K562 (cell line): Measurements from ENCODE around the gene PLEKHA6. TPM values are rescaled to one million over a fixed set of nuclear protein-coding genes. Genes with fewer than 3 reads are reported as not detected.

ENCODE experiments used
- ATAC-seq: fragments of 200-7000 bp; cut with Tn5 transposase; 3 replicates; pipeline ENCODE4 v1.9.1; 2020; ENCODE audit warnings: moderate library complexity
- BruUV-seq: library from RNA; stranded (reverse); fragments of 400-500 nt; replicated peaks from 2 replicates; lab custom pipeline; 2021; lab: Mats Ljungman, UMichigan
- CTCF ChIA-PET: fragments of 300-600 bp; formaldehyde crosslinking; extraction: SDS; loops from one replicate; lab custom pipeline; 2021; ENCODE audit warnings: low intra/inter-chr PET ratio; lab: Yijun Ruan, JAX
- POLR2A ChIA-PET: fragments of 300-600, 350-650 bp; sonication (Branson Sonifier 250); formaldehyde crosslinking; extraction: SDS; loops from one replicate; lab custom pipeline; 2021; ENCODE audit warnings: antibody characterized with exemption, inconsistent platforms; lab: Yijun Ruan, JAX
- DNase-seq, 4 experiments: peaks; one replicate each; pipeline versions ENCODE4 v3.0.0 to v3.0.0-alpha.2; 2011 to 2018; ENCODE audit warnings: low spot score in 3 of 4, mixed read lengths in 3 of 4; ENCODE audit errors: extremely low read depth in 1 of 4
- FAIRE-seq: peaks from 2 replicates; lab custom pipeline; 2011; peaks lifted over from hg19 to GRCh38; lab: Jason Lieb, UNC
- H2AFZ ChIP-seq: 2 replicates; pipeline ENCODE4 v1.6.0; 2011; ENCODE audit warnings: low read depth, low read length, control low read depth, inconsistent platforms
- H3K27ac ChIP-seq: fragments of 200-600 bp; 3 replicates; pipeline ENCODE4 v1.8.0; 2011; ENCODE audit warnings: low read depth, mild to moderate bottlenecking, control low read depth, inconsistent platforms, low read length, moderate library complexity, mixed read lengths; ENCODE audit errors: extremely low read depth
- H3K27me3 ChIP-seq, 2 experiments: fragments of 300-600 bp in 1 of 2; 2 replicates in 1 of 2; 3 replicates in 1 of 2; pipeline versions ENCODE4 v1.6.0 to v1.8.0; 2011; ENCODE audit warnings: inconsistent platforms in 2 of 2, low read length in 2 of 2, mild to moderate bottlenecking in 1 of 2, mixed read lengths in 1 of 2, moderate library complexity in 1 of 2; ENCODE audit not compliant: control insufficient read depth in 2 of 2, insufficient read depth in 2 of 2
- H3K36me3 ChIP-seq: fragments of 300-600 bp; 3 replicates; pipeline ENCODE4 v1.8.0; 2011; ENCODE audit warnings: mild to moderate bottlenecking, low read length, inconsistent platforms; ENCODE audit not compliant: control insufficient read depth, insufficient read depth
- H3K4me1 ChIP-seq, 2 experiments: fragments of 200-600 bp in 1 of 2; replicated peaks in 1 of 2; 2 replicates in 1 of 2; 3 replicates in 1 of 2; pipeline versions ENCODE4 v1.5.1 to v1.8.0; 2011; ENCODE audit warnings: inconsistent platforms in 2 of 2, low read length in 2 of 2, mild to moderate bottlenecking in 1 of 2, mixed read lengths in 1 of 2, moderate library complexity in 1 of 2; ENCODE audit not compliant: control insufficient read depth in 2 of 2, insufficient read depth in 2 of 2
- H3K4me2 ChIP-seq: 2 replicates; pipeline ENCODE4 v1.6.1; 2011; ENCODE audit warnings: low read length, control low read depth, inconsistent platforms, mixed read lengths; ENCODE audit not compliant: insufficient read depth
- H3K4me3 ChIP-seq: fragments of 200-600 bp; sonication (generic), shearing (Covaris generic); 2 replicates; pipeline ENCODE4 v1.5.1; 2016; ENCODE audit warnings: control low read depth, inconsistent platforms
- H3K79me2 ChIP-seq: fragments of 200-600 bp; 3 replicates; pipeline ENCODE4 v1.8.0; 2011; ENCODE audit warnings: low read length, inconsistent platforms; ENCODE audit not compliant: control insufficient read depth, insufficient read depth
- H3K9ac ChIP-seq, 2 experiments: 2 replicates each; pipeline versions ENCODE4 v1.6.0 to v1.6.1; 2011; ENCODE audit warnings: low read depth in 2 of 2, low read length in 2 of 2, control low read depth in 1 of 2, inconsistent platforms in 1 of 2, mild to moderate bottlenecking in 1 of 2, mixed read lengths in 1 of 2; ENCODE audit not compliant: insufficient read depth in 1 of 2
- H3K9me1 ChIP-seq: one replicate; pipeline ENCODE4 v1.6.0; 2011; ENCODE audit warnings: inconsistent platforms, mild to moderate bottlenecking, low read length, moderate library complexity; ENCODE audit not compliant: control insufficient read depth, insufficient read depth
- H3K9me3 ChIP-seq: replicated peaks from 2 replicates; pipeline ENCODE4 v1.5.1; 2011; ENCODE audit warnings: low read depth, low read length, inconsistent platforms; ENCODE audit not compliant: control insufficient read depth, insufficient read depth
- H4K20me1 ChIP-seq: replicated peaks from 2 replicates; pipeline ENCODE4 v1.6.1; 2011; ENCODE audit warnings: low read length, inconsistent platforms, mixed read lengths; ENCODE audit not compliant: control insufficient read depth, insufficient read depth
- CTCF ChIP-seq, 3 experiments: IDR thresholded peaks in 2 of 3; conservative IDR thresholded peaks in 1 of 3; 2 replicates each; pipeline ENCODE4 v1.5.1; 2011 to 2012; ENCODE audit warnings: low read length in 3 of 3, mild to moderate bottlenecking in 3 of 3, control low read depth in 2 of 3, improper control_type of control experiment in 1 of 3, inconsistent platforms in 1 of 3, low read depth in 1 of 3, mixed read lengths in 1 of 3, moderate library complexity in 1 of 3; ENCODE audit not compliant: insufficient read depth in 2 of 3
- HLTF ChIP-seq: fragments of 450-650 bp; IDR thresholded peaks from 2 replicates; pipeline ENCODE4 v1.6.1; 2016
- HMGXB4 ChIP-seq: sonication (generic); formaldehyde crosslinking; IDR thresholded peaks from 2 replicates; pipeline ENCODE4 v1.8.1; 2023; ENCODE audit warnings: mild to moderate bottlenecking, missing genetic modification reagents
- L3MBTL2 ChIP-seq: fragments of 450-650 bp; IDR thresholded peaks from 2 replicates; pipeline ENCODE4 v1.6.1; 2016; ENCODE audit warnings: mild to moderate bottlenecking, moderate library complexity
- MEIS2 ChIP-seq: fragments of 450-650 bp; IDR thresholded peaks from 2 replicates; pipeline ENCODE4 v1.6.1; 2014; ENCODE audit warnings: mild to moderate bottlenecking; ENCODE audit not compliant: partially characterized antibody
- PKNOX1 ChIP-seq: fragments of 450-650 bp; IDR thresholded peaks from 2 replicates; pipeline ENCODE4 v1.6.1; 2016
- PRDM10 ChIP-seq: fragments of 450-650 bp; IDR thresholded peaks from 2 replicates; pipeline ENCODE4 v1.6.1; 2018; ENCODE audit not compliant: partially characterized antibody
- RAD21 ChIP-seq, 2 experiments: fragments of 250-450 bp in 1 of 2; fragments of 450-650 bp in 1 of 2; sonication (Bioruptor Pico) in 1 of 2; formaldehyde crosslinking in 1 of 2; IDR thresholded peaks in 1 of 2; conservative IDR thresholded peaks in 1 of 2; 2 replicates each; pipeline versions ENCODE4 v1.4.0 to v1.8.0; 2020 to 2022; ENCODE audit warnings: mild to moderate bottlenecking in 2 of 2, moderate library complexity in 1 of 2
- TCFL5 ChIP-seq: fragments of 250-450 bp; sonication (Bioruptor Pico); conservative IDR thresholded peaks from 2 replicates; pipeline ENCODE4 v1.6.1; 2021; ENCODE audit warnings: mild to moderate bottlenecking, moderate library complexity, matching md5 sums
- ZFP91 ChIP-seq: sonication (generic); formaldehyde crosslinking; IDR thresholded peaks from 2 replicates; pipeline ENCODE4 v1.8.0; 2022; ENCODE audit warnings: mild to moderate bottlenecking, missing genetic modification reagents
- ZNF436 ChIP-seq: fragments of 250-450, 450-650 bp; sonication (Bioruptor Pico); formaldehyde crosslinking; IDR thresholded peaks from 2 replicates; pipeline ENCODE4 v1.7.0; 2020; ENCODE audit warnings: mild to moderate bottlenecking
- whole genome bisulfite sequencing: fragments of 100-300 bp; shearing (Covaris generic); methylation state at CpG from one replicate; pipeline ENCODE4 v1.1.6; 2016; ENCODE audit warnings: low coverage, mixed read lengths; ENCODE audit not compliant: insufficient coverage; ENCODE audit errors: missing lambda C conversion rate; 5-methylcytosine and 5-hydroxymethylcytosine counted together
- in situ Hi-C: fragments of 300-500 bp; cut with MboI; formaldehyde crosslinking; loops from 4 replicates; pipeline ENCODE4 v1.15.0; 2018; ENCODE audit warnings: inconsistent platforms, mixed read lengths
- intact Hi-C: fragments of 100-400 bp; cut with micrococcal nuclease; formaldehyde crosslinking; loops from 2 replicates; pipeline ENCODE4 v1.14.2; 2022
- polyA plus RNA-seq, 8 experiments: library from polyadenylated mRNA; depleted of rRNA in 4 of 8; stranded (reverse) in 5 of 8; unstranded in 3 of 8; fragments of >200 nt; fragmentation: Nextera tagmentation in 2 of 8; fragmentation: Illumina TruSeq in 1 of 8; extraction: Ambion mirVana in 2 of 8; extraction: Trizol in 1 of 8; gene quantifications; 2 replicates each; pipeline versions ENCODE4 v1.2.1 to v1.2.3, GENCODE V29; 2011 to 2014; ENCODE audit warnings: inconsistent platforms in 1 of 8, missing spikeins in 1 of 8
- total RNA-seq, 7 experiments: library from RNA; depleted of rRNA in 6 of 7; stranded (reverse); fragments of >200 nt in 6 of 7; fragmentation: Illumina TruSeq in 2 of 7; extraction: Trizol in 2 of 7; gene quantifications; 2 replicates each; pipeline versions ENCODE4 v1.2.1 to v1.2.3, GENCODE V29; 2011 to 2021; ENCODE audit warnings: low replicate concordance in 1 of 7

PLEKHA6 gene
- total and polyA plus RNA-seq, 9 of the 15 experiments (the other 6 are each of a cell fraction or from before 2014, with no cell fraction given), result under 0.01 to 0.33 (median 0.01) TPM; not detected in 4

- ChIA-PET CTCF (interaction anchor here (1.0 kb wide), 1 partner anchor 60 kb away, joined by 3 read pairs; no protein-coding TSS in a partner anchor), POLR2A (interaction anchor here (0.7 to 1.2 kb wide), 3 partner anchors 11 to 351 kb away, joined by 3 to 4 read pairs (median 3); no protein-coding TSS in a partner anchor)
- Histone ChIP-seq H2AFZ (no peak overlapping the region), H3K27me3 (peaks cover 22 to 35% of the 10 kb centered on the region in 2 experiments), H3K79me2 (no peaks in the 10 kb centered on the region), H3K4me3 (no peak overlapping the region), H3K9ac (no peak overlapping the region), H3K4me2 (no peak overlapping the region), H3K27ac (no peak overlapping the region), H3K36me3 (no peaks in the 10 kb centered on the region), H3K4me1 (no peaks in the 10 kb centered on the region), H3K9me3 (no peaks in the 10 kb centered on the region), H4K20me1 (no peaks in the 10 kb centered on the region; the same call in 1 of the 2 replicates), H3K9me1 (no peaks in the 10 kb centered on the region)
- DNase-seq (no peak), ATAC-seq (no peak), FAIRE-seq (no peak)
- BruUV-seq, result no TSS peak
- in situ Hi-C loops, result no loop called here
- WGBS, result 0% methylated on average over 3 of the region's 3 CpGs
- intact Hi-C loops, result no loop called here
- no peak for TF ChIP-seq HLTF
- peak in 2 of 3 experiments; percentile 16 to 56; a peak in 3 of 6 replicates for TF ChIP-seq CTCF (IDR thresholded peaks at IDR 0.05 in 2 of 3, conservative IDR thresholded peaks at IDR 0.05 in 1 of 3; ENCODE audit: insufficient read depth in 2 of 3, low read depth in 1 of 3, low read length in 3 of 3)
- peak in 1 of 2 experiments; percentile 29; a peak in 1 of 4 replicates for TF ChIP-seq RAD21 (CRISPR knock-in tag; conservative IDR thresholded peaks at IDR 0.05 in 1 of 2, IDR thresholded peaks at IDR 0.05 in 1 of 2)
- TF ChIP-seq TCFL5 (CRISPR knock-in tag), result no peak
- TF ChIP-seq PKNOX1, result peak; percentile 32; the same call in 1 of the 2 replicates
- no peak for TF ChIP-seq ZFP91 (CRISPR knock-in tag)
- TF ChIP-seq PRDM10, result peak; percentile 75
- TF ChIP-seq L3MBTL2, result no peak
- no peak for TF ChIP-seq ZNF436
- no peak for TF ChIP-seq HMGXB4 (CRISPR knock-in tag)
- TF ChIP-seq MEIS2, result peak; percentile 21
Observed at GRCh38 chr1:204302769-204303168, 57.0 kb downstream of the PLEKHA6 start.
